Panc1 (cell line): Measurements from ENCODE around the gene NIT2. TPM values are rescaled to one million over a fixed set of nuclear protein-coding genes. Genes with fewer than 3 reads are reported as not detected.
A peak's percentile ranks its signal among the peaks of the same experiment; 100 is the strongest.

ENCODE experiments used
- ATAC-seq: fragments of 200-7000 bp; cut with Tn5 transposase; 2 replicates; pipeline ENCODE4 v1.9.1; 2020; ENCODE audit warnings: mild to moderate bottlenecking, moderate library complexity
- Bru-seq: library from RNA; stranded (reverse); fragments of 400-500 nt; gene quantifications from one replicate; lab custom pipeline; 2021; lab: Mats Ljungman, UMichigan
- BruChase-seq, 2 experiments: library from RNA; stranded (reverse); fragments of 400-500 nt; gene quantifications; one replicate each; lab custom pipeline; 2021; lab: Mats Ljungman, UMichigan
- BruUV-seq: library from RNA; stranded (reverse); fragments of 400-500 nt; replicated peaks from 2 replicates; lab custom pipeline; 2021; lab: Mats Ljungman, UMichigan
- CTCF ChIA-PET: fragments of 300-600 bp; sonication (Branson Sonifier 250); formaldehyde crosslinking; loops from one replicate; lab custom pipeline; 2022; ENCODE audit warnings: antibody characterized with exemption; lab: Charles Lee
- POLR2A ChIA-PET: fragments of 300-600 bp; sonication (Branson Sonifier 250); formaldehyde crosslinking; loops from one replicate; lab custom pipeline; 2022; ENCODE audit warnings: antibody characterized with exemption; lab: Charles Lee
- DNase-seq: peaks from one replicate; pipeline ENCODE4 v3.0.0-alpha.2; 2010; ENCODE audit warnings: low read depth, low spot score
- H3K27ac ChIP-seq: 2 replicates; pipeline ENCODE4 v1.5.1; 2011; ENCODE audit warnings: mild to moderate bottlenecking, low read length, inconsistent platforms
- H3K27me3 ChIP-seq: fragments of 200-500 bp; sonication (Bioruptor generic); 2 replicates; pipeline ENCODE4 v1.6.0; 2014; ENCODE audit warnings: low read length, inconsistent platforms; ENCODE audit not compliant: control insufficient read depth, insufficient read depth
- H3K36me3 ChIP-seq: fragments of 200-500 bp; sonication (Bioruptor generic); 2 replicates; pipeline ENCODE4 v1.5.1; 2014; ENCODE audit warnings: inconsistent platforms, mild to moderate bottlenecking, low read length, moderate library complexity; ENCODE audit not compliant: control insufficient read depth, insufficient read depth
- H3K4me1 ChIP-seq: 2 replicates; pipeline ENCODE4 v1.5.1; 2011; ENCODE audit warnings: inconsistent platforms, mild to moderate bottlenecking, low read length, moderate library complexity; ENCODE audit not compliant: control insufficient read depth, insufficient read depth
- H3K4me3 ChIP-seq, 2 experiments: 2 replicates each; pipeline ENCODE4 v1.5.1; 2011 to 2012; ENCODE audit warnings: low read depth in 2 of 2, low read length in 2 of 2, mild to moderate bottlenecking in 2 of 2, inconsistent platforms in 1 of 2, moderate library complexity in 1 of 2
- H3K9me3 ChIP-seq: fragments of 200-500 bp; sonication (Bioruptor generic); 2 replicates; pipeline ENCODE4 v1.5.1; 2014; ENCODE audit warnings: low read depth, mild to moderate bottlenecking, inconsistent platforms, low read length, moderate library complexity; ENCODE audit not compliant: control insufficient read depth, insufficient read depth
- POLR2AphosphoS5 ChIP-seq: IDR thresholded peaks from 2 replicates; pipeline ENCODE4 v1.6.1; 2012; ENCODE audit warnings: mild to moderate bottlenecking, low read depth, low read length, moderate library complexity
- SIN3A ChIP-seq: IDR thresholded peaks from 2 replicates; pipeline ENCODE4 v1.6.1; 2012; ENCODE audit warnings: low read depth, mild to moderate bottlenecking, low read length, moderate library complexity, borderline replicate concordance; ENCODE audit not compliant: insufficient read depth
- TCF7L2 ChIP-seq: IDR thresholded peaks from 2 replicates; pipeline ENCODE4 v1.6.1; 2011; ENCODE audit warnings: mild to moderate bottlenecking, low read depth, low read length, inconsistent platforms
- in situ Hi-C: cut with HindIII; loops from 2 replicates; pipeline ENCODE4 v1.10.0; 2016; ENCODE audit warnings: low sequenced_read_pairs, low pct_unique_long_range_greater_than_20kb
- intact Hi-C: fragments of 100-400 bp; cut with micrococcal nuclease; formaldehyde crosslinking; loops from one replicate; pipeline ENCODE4 v1.10.0; 2022; ENCODE audit not compliant: unreplicated experiment
- long read RNA-seq: library from polyadenylated mRNA; unstranded; transcript quantifications from one replicate; pipeline ENCODE4 v2.0.0, GENCODE V29; 2021; ENCODE audit not compliant: unreplicated experiment
- polyA plus RNA-seq: library from polyadenylated mRNA; unstranded; fragments of >200 nt; gene quantifications from one replicate; pipeline ENCODE4 v1.2.1, GENCODE V29; 2012; ENCODE audit warnings: missing spikeins; ENCODE audit not compliant: insufficient read length
- total RNA-seq: library from RNA; stranded (reverse); gene quantifications from one replicate; pipeline ENCODE4 v1.2.1, GENCODE V29; 2021; ENCODE audit not compliant: unreplicated experiment
- TF ChIP-seq, protein P1 (sequence below), 2 experiments: IDR thresholded peaks; 2 replicates each; pipeline ENCODE4 v1.6.1; 2011 to 2012; ENCODE audit warnings: low read depth in 2 of 2, control low read depth in 1 of 2, low read length in 1 of 2, mild to moderate bottlenecking in 1 of 2, moderate library complexity in 1 of 2; ENCODE audit not compliant: insufficient read depth in 1 of 2
- TF ChIP-seq, protein P2 (sequence below): fragments of 450-650 bp; IDR thresholded peaks from 2 replicates; pipeline ENCODE4 v1.5.1; 2017; ENCODE audit warnings: mild to moderate bottlenecking

NIT2 gene, protein sequence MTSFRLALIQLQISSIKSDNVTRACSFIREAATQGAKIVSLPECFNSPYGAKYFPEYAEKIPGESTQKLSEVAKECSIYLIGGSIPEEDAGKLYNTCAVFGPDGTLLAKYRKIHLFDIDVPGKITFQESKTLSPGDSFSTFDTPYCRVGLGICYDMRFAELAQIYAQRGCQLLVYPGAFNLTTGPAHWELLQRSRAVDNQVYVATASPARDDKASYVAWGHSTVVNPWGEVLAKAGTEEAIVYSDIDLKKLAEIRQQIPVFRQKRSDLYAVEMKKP
- total RNA-seq (97.2 TPM), Bru-seq, nascent RNA (percentile 86 among the genes with signal in this experiment), BruChase-seq, experiment 1, labeled RNA remaining after a 2-hour chase (percentile 82 among the genes with signal in this experiment), BruChase-seq, experiment 2, labeled RNA remaining after a 6-hour chase (percentile 79 among the genes with signal in this experiment)
- 78.9 TPM for polyA plus RNA-seq
- long read RNA-seq, full-length matches to known transcripts: 92 of 104 reads
- long read RNA-seq, partial matches to known transcripts: 3 of 104 reads
- long read RNA-seq, other reads (novel, unspliced or antisense): 9 of 104 reads

GRCh38 chr3:100334488-100335351 lies at the start of gene NIT2:
Gene NIT2 (plus strand): TSS chr3:100334757. CDS start chr3:100334792, 35 bp downstream.
- Histone ChIP-seq H3K36me3 (no peaks in the 10 kb centered on the region), H3K27me3 (no peaks in the 10 kb centered on the region), H3K4me1 (peaks cover 10% of the 10 kb centered on the region), H3K4me3 (peak within 1 kb of the TSS; percentile 70 to 78), H3K27ac (peak within 1 kb of the TSS; percentile 94), H3K9me3 (no peaks in the 10 kb centered on the region)
- intact Hi-C loops (loop anchor here (10.0 kb wide), 1 partner anchor 60 kb away; no protein-coding TSS in a partner anchor), in situ Hi-C loops (no loop called here)
- DNase-seq (peak; percentile 47), ATAC-seq (peak; percentile 99)
- POLR2A ChIA-PET: interaction anchor here (0.6 to 1.1 kb wide), 3 partner anchors 34 to 142 kb away, joined by 3 read pairs; partner anchors contain the start of genes LNP1 and TOMM70
- TF ChIP-seq, protein P1, sequence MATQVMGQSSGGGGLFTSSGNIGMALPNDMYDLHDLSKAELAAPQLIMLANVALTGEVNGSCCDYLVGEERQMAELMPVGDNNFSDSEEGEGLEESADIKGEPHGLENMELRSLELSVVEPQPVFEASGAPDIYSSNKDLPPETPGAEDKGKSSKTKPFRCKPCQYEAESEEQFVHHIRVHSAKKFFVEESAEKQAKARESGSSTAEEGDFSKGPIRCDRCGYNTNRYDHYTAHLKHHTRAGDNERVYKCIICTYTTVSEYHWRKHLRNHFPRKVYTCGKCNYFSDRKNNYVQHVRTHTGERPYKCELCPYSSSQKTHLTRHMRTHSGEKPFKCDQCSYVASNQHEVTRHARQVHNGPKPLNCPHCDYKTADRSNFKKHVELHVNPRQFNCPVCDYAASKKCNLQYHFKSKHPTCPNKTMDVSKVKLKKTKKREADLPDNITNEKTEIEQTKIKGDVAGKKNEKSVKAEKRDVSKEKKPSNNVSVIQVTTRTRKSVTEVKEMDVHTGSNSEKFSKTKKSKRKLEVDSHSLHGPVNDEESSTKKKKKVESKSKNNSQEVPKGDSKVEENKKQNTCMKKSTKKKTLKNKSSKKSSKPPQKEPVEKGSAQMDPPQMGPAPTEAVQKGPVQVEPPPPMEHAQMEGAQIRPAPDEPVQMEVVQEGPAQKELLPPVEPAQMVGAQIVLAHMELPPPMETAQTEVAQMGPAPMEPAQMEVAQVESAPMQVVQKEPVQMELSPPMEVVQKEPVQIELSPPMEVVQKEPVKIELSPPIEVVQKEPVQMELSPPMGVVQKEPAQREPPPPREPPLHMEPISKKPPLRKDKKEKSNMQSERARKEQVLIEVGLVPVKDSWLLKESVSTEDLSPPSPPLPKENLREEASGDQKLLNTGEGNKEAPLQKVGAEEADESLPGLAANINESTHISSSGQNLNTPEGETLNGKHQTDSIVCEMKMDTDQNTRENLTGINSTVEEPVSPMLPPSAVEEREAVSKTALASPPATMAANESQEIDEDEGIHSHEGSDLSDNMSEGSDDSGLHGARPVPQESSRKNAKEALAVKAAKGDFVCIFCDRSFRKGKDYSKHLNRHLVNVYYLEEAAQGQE (IDR thresholded peaks at IDR 0.05; ENCODE audit: insufficient read depth in 1 of 2, low read depth in 2 of 2, low read length in 1 of 2): no peak
- TF ChIP-seq, protein P2, sequence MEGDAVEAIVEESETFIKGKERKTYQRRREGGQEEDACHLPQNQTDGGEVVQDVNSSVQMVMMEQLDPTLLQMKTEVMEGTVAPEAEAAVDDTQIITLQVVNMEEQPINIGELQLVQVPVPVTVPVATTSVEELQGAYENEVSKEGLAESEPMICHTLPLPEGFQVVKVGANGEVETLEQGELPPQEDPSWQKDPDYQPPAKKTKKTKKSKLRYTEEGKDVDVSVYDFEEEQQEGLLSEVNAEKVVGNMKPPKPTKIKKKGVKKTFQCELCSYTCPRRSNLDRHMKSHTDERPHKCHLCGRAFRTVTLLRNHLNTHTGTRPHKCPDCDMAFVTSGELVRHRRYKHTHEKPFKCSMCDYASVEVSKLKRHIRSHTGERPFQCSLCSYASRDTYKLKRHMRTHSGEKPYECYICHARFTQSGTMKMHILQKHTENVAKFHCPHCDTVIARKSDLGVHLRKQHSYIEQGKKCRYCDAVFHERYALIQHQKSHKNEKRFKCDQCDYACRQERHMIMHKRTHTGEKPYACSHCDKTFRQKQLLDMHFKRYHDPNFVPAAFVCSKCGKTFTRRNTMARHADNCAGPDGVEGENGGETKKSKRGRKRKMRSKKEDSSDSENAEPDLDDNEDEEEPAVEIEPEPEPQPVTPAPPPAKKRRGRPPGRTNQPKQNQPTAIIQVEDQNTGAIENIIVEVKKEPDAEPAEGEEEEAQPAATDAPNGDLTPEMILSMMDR: no peak
- TF ChIP-seq SIN3A: peak; percentile 74; the same call in 1 of the 2 replicates
- no peak for TF ChIP-seq TCF7L2
- TF ChIP-seq POLR2AphosphoS5: peak; percentile 73
- CTCF ChIA-PET: interaction anchor here (0.6 kb wide), 1 partner anchor 25 kb away, joined by 4 read pairs; no protein-coding TSS in a partner anchor
- BruUV-seq: no TSS peak

DNA sequence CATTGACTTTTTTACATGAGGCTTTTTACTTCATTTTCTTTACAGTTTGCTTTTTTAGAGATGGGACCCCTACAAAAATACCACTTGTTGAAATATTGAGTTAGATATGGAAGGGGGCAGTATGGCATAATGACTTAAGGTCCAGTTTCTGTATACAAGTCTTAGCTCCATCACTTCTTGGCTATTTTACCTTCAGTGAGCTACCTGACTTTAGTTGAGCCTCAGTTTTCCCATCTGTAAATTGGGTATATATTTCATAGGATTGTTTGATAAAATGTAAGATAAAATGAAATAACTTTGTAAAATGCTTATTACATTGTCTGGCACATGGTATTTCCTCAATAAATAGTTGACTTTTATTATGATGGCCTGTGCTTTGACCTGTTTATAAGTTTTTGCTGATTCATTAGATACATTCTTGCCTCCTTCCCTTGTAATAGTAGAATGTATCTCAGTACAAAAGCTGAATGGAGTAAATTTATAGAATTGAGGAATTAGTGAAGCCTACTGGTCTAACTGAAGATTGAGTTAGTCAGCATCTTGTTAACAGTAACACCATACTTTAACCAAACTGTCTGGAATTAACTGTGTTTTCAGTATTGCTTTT lies 46.2 kb upstream of the NIT2 start:
- TF ChIP-seq, protein P1 (IDR thresholded peaks at IDR 0.05; ENCODE audit: insufficient read depth in 1 of 2, low read depth in 2 of 2, low read length in 1 of 2): no peak
- peaks cover 3% of the 10 kb centered on the region; the same call in 1 of the 2 replicates for H3K36me3 ChIP-seq
- POLR2A ChIA-PET: no interaction called here
- in situ Hi-C loops: no loop called here
- no peaks in the 10 kb centered on the region for H3K9me3 ChIP-seq
- H3K4me3 ChIP-seq: no peak overlapping the region
- DNase-seq (no peak), ATAC-seq (no peak)
- intact Hi-C loops: no loop called here
- H3K27me3 ChIP-seq: no peaks in the 10 kb centered on the region
- BruUV-seq: no TSS peak
- no peak overlapping the region for H3K27ac ChIP-seq
- CTCF ChIA-PET: no interaction called here
- no peaks in the 10 kb centered on the region for H3K4me1 ChIP-seq
